Right cardiac atrium (tissue), 5 donors: ENCODE measurements around the gene LUM. TPM values are rescaled to one million over a fixed set of nuclear protein-coding genes. Genes with fewer than 3 reads are reported as not detected.

Experiments used
- ATAC-seq, 2 donors: fragments of 200-7000 bp; cut with Tn5 transposase; one replicate each; pipeline versions ENCODE4 v1.8.0 to v1.9.1; 2020; ENCODE audit warnings: moderate library complexity in 2 of 2, mild to moderate bottlenecking in 1 of 2
- DNase-seq, 3 donors: peaks; one replicate each; pipeline ENCODE4 v3.0.0-alpha.2; 2020
- H3K27ac ChIP-seq: one replicate; pipeline ENCODE4 v1.5.1; 2013; ENCODE audit warnings: mild to moderate bottlenecking, low read length, control low read depth, moderate library complexity
- H3K27me3 ChIP-seq: one replicate; pipeline ENCODE4 v1.6.1; 2013; ENCODE audit not compliant: control insufficient read depth, insufficient read depth
- H3K4me1 ChIP-seq: one replicate; pipeline ENCODE4 v1.6.1; 2013; ENCODE audit warnings: low read length; ENCODE audit not compliant: control insufficient read depth, insufficient read depth
- H3K4me3 ChIP-seq: one replicate; pipeline ENCODE4 v1.5.1; 2013; ENCODE audit warnings: low read length, control low read depth
- H3K9me3 ChIP-seq: one replicate; pipeline ENCODE4 v1.6.1; 2013; ENCODE audit warnings: low read length; ENCODE audit not compliant: control insufficient read depth
- WGBS: extraction: QIAGEN DNeasy Blood & Tissue Kit; methylation state at CpG from one replicate; pipeline ENCODE4 v1.1.7; 2013; 5-methylcytosine and 5-hydroxymethylcytosine counted together
- intact Hi-C, 4 donors: fragments of 100-400 bp; cut with DNase I; formaldehyde crosslinking; loops; one replicate each; pipeline versions ENCODE4 v1.11.0 to v1.14.0; 2022 to 2023
- long read RNA-seq, 4 donors: library from polyadenylated mRNA; unstranded; transcript quantifications; one replicate each; pipeline ENCODE4 v2.0.0, GENCODE V29; 2020 to 2021
- polyA plus RNA-seq: library from polyadenylated mRNA; stranded (reverse); fragments of 200-250 nt; gene quantifications from one replicate; pipeline ENCODE4 v1.2.3, GENCODE V29; 2013
- total RNA-seq, 4 donors: library from RNA; stranded (reverse); fragmentation: NEBNext Ultra II Directional; extraction: Animal tissue kit (Norgen Biotek cat#: 25700); gene quantifications; one replicate each; pipeline ENCODE4 v1.2.1, GENCODE V29; 2021
- donor health status: healthy with polysubstance abuse.
- donor health status: DM: no; HTN: yes; CAD: no.
- donor health status: DM: no; HTN: no; CAD: no.
- donor health status: DM: no; HTN: yes; CAD: no; lungs with severe emphysema.
- donor health status: DM: yes; HTN: yes; CAD: no.

The LUM gene, protein sequence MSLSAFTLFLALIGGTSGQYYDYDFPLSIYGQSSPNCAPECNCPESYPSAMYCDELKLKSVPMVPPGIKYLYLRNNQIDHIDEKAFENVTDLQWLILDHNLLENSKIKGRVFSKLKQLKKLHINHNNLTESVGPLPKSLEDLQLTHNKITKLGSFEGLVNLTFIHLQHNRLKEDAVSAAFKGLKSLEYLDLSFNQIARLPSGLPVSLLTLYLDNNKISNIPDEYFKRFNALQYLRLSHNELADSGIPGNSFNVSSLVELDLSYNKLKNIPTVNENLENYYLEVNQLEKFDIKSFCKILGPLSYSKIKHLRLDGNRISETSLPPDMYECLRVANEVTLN
- total RNA-seq (100 to 1,000 TPM; 163 to 269 (median 257) TPM), polyA plus RNA-seq (205 TPM)
- long read RNA-seq, donor 1, transcript LUM-201 (3 exons, 3,008 nt), result major isoform, 265 of 271 reads
- long read RNA-seq, donor 1, partial matches to known transcripts, result 3 of 271 reads
- long read RNA-seq, donor 1, other reads (novel, unspliced or antisense), result 3 of 271 reads
- long read RNA-seq, donor 2, transcript LUM-201 (3 exons, 3,008 nt), result major isoform, 85 of 86 reads
- long read RNA-seq, donor 2, partial matches to known transcripts, result 1 of 86 reads
- long read RNA-seq, donor 2, other reads (novel, unspliced or antisense), result 0 of 86 reads
- long read RNA-seq, donor 3, transcript LUM-201 (3 exons, 3,008 nt), result major isoform, 596 of 618 reads
- long read RNA-seq, donor 3, partial matches to known transcripts, result 20 of 618 reads
- long read RNA-seq, donor 3, other reads (novel, unspliced or antisense), result 2 of 618 reads
- long read RNA-seq, donor 4, transcript LUM-201 (3 exons, 3,008 nt), result major isoform, 96 of 102 reads
- long read RNA-seq, donor 4, partial matches to known transcripts, result 4 of 102 reads
- long read RNA-seq, donor 4, other reads (novel, unspliced or antisense), result 2 of 102 reads

- Histone ChIP-seq H3K9me3 (no peaks in the 10 kb centered on the region), H3K4me3 (peak within 1 kb of the TSS; percentile 52), H3K27me3 (no peaks in the 10 kb centered on the region), H3K27ac (no peak within 1 kb of the TSS), H3K4me1 (no peaks in the 10 kb centered on the region)
- DNase-seq (peak; percentile 37 to 86 (median 66)), ATAC-seq (peak; percentile 63 to 84)
- WGBS, result 29% methylated on average over 7 of the region's 7 CpGs
- intact Hi-C loops, result no loop called here
Measured at GRCh38 chr12:91111366-91112325, at the start of gene LUM. LUM (minus strand) TSS chr12:91111494; CDS start chr12:91108979, 2,515 bp downstream.

DNA sequence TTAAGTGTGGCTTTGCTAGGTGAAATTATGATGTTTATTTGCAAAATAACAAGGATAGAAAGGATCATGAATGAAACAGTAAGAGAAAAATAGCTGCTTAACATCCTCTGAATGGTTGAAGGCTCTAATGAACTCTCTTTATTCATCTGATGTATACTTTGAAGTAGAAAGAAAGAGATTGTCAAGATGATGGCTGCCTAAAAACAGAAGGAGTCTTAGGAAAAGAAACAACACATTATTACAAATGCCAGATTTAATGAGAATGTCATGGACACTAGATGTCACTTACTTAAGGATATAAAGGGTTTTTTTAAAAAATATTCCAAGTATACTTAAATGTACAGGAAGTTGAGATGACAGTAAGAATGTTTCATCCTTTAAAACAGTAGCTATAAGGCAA is 49.7 kb upstream of the LUM start:
- DNase-seq, result no peak
- H3K9me3 ChIP-seq, result no peaks in the 10 kb centered on the region
- no peak overlapping the region for H3K27ac ChIP-seq
- H3K27me3 ChIP-seq, result no peaks in the 10 kb centered on the region
- ATAC-seq, result no peak
- intact Hi-C loops, result no loop called here
- no peak overlapping the region for H3K4me3 ChIP-seq
- H3K4me1 ChIP-seq, result no peaks in the 10 kb centered on the region

DNA sequence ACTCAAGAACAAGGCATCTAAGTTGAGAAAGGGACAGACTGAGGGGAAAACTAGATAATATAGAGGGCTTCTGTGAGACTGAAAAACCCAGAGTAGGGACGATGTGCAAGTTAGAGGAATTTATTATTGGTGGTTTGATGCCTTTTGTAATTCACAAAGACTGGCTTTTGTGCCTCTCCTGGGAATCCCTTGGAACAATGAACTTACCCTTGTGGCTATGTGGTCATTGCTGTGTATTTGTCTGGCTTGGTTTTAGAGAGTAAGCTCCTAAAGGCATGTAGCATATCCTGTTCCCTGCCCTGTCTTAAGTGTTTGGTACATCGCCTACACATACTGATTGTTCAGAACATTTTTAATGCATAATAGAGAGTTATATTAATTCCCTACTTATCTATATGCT is 44.7 kb upstream of the LUM start:
- no peaks in the 10 kb centered on the region for H3K27me3 ChIP-seq
- no peak for ATAC-seq
- no peak overlapping the region for H3K4me3 ChIP-seq
- H3K27ac ChIP-seq, result no peak overlapping the region
- intact Hi-C loops, result no loop called here
- WGBS, result 64% methylated on average over 2 of the region's 2 CpGs
- DNase-seq, result no peak
- no peaks in the 10 kb centered on the region for H3K9me3 ChIP-seq
- no peaks in the 10 kb centered on the region for H3K4me1 ChIP-seq

DNA sequence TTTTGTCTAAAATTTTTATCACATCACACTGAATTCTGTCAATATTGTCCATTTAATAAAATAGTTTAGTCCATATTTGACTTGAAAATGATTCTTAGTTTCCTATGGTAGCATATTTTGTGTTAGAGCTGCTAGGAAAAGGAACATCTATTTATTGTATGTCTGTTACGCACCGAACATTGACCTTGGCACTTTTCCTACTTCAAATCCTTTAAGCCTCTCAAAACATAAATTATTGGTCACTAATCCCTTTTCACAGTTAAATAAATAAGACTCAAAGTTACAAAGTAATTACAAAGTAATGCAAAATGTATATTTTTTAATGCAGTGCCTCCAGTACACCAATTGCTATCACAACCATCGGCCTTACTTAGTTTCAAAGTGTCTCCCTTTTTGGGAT is 42.8 kb upstream of the LUM start:
- ATAC-seq (no peak), DNase-seq (no peak)
- no peaks in the 10 kb centered on the region for H3K9me3 ChIP-seq
- no peak overlapping the region for H3K27ac ChIP-seq
- WGBS, result 83% methylated on average over 3 of the region's 3 CpGs
- no peak overlapping the region for H3K4me3 ChIP-seq
- intact Hi-C loops, result no loop called here
- no peaks in the 10 kb centered on the region for H3K27me3 ChIP-seq
- no peaks in the 10 kb centered on the region for H3K4me1 ChIP-seq

GRCh38 chr12:91144053-91144452 is 32.8 kb upstream of the LUM start:
- no peak overlapping the region for H3K4me3 ChIP-seq
- ATAC-seq, result no peak
- no peak overlapping the region for H3K27ac ChIP-seq
- intact Hi-C loops, result no loop called here
- no peaks in the 10 kb centered on the region for H3K4me1 ChIP-seq
- 92% methylated on average over 2 of the region's 2 CpGs for WGBS
- DNase-seq, result no peak
- no peaks in the 10 kb centered on the region for H3K27me3 ChIP-seq
- no peaks in the 10 kb centered on the region for H3K9me3 ChIP-seq

- no peaks in the 10 kb centered on the region for H3K4me1 ChIP-seq
- intact Hi-C loops, result no loop called here
- H3K27me3 ChIP-seq, result no peaks in the 10 kb centered on the region
- no peak for ATAC-seq
- DNase-seq, result no peak
- H3K9me3 ChIP-seq, result no peaks in the 10 kb centered on the region
- 62% methylated on average over 3 of the region's 3 CpGs for WGBS
- H3K27ac ChIP-seq, result no peak overlapping the region
- no peak overlapping the region for H3K4me3 ChIP-seq
Measured at GRCh38 chr12:91143206-91143605, 31.9 kb upstream of the LUM start.

DNA sequence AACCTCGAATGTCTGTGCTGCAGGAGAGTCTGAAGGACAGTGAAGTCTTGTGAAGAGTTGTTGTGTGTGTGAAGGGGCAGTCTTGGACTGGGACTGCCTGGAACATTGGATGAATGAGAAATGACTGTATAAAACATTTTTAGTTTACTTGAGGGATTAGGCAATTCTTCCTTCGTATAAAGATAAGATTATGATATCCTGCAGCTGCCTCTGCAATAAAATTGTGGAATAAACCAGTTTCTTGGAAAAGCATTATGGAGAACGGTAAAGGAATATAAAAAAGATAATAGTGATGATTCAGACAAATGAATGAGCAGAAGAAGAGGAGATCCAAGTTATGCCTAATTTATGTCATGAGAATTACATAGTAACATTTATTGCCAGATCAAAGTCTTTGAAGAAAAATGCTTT is 30.9 kb upstream of the LUM start:
- 36% methylated on average over 3 of the region's 3 CpGs for WGBS
- Histone ChIP-seq H3K27ac (no peak overlapping the region), H3K9me3 (no peaks in the 10 kb centered on the region), H3K4me3 (no peak overlapping the region), H3K27me3 (no peaks in the 10 kb centered on the region), H3K4me1 (no peaks in the 10 kb centered on the region)
- intact Hi-C loops, result no loop called here
- DNase-seq (peak in 2 of 3 donors; percentile 13 to 37), ATAC-seq (peak; percentile 81 to 86)

GRCh38 chr12:91140026-91140931 is 29.0 kb upstream of the LUM start:
- 61% methylated on average over 1 of the region's 1 CpG for WGBS
- intact Hi-C loops, result no loop called here
- Histone ChIP-seq H3K9me3 (no peaks in the 10 kb centered on the region), H3K27me3 (no peaks in the 10 kb centered on the region), H3K4me3 (no peak overlapping the region), H3K4me1 (no peaks in the 10 kb centered on the region), H3K27ac (no peak overlapping the region)
- peak; percentile 80 to 88 for ATAC-seq
- DNase-seq, result peak in 2 of 3 donors; percentile 26 to 33

DNA sequence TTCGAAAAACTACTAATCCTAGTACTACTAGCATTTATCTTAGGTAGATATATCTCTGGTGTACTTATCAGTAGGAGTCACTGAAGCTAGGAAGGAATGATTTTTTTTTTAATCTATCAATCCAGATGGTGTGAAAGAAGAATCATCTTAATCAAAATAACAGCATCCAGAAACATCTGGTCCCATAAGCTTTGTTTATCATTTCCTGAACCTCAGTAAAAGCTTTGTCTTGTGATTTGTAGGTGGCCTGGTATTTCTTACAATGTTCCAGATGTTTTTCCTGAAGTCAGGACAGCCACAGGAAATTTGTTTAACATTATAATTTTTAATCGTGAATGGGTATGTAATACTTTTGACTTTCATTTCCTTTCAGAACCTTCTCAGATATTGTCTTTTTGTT is 28.0 kb upstream of the LUM start:
- intact Hi-C loops, result no loop called here
- Histone ChIP-seq H3K27ac (no peak overlapping the region), H3K4me1 (no peaks in the 10 kb centered on the region), H3K9me3 (no peaks in the 10 kb centered on the region), H3K27me3 (no peaks in the 10 kb centered on the region), H3K4me3 (no peak overlapping the region)
- WGBS, result 31% methylated on average over 2 of the region's 2 CpGs
- no peak for ATAC-seq
- no peak for DNase-seq
